ENCODE results near the gene ATXN2. TPM values are rescaled to one million over a fixed set of nuclear protein-coding genes. Genes with fewer than 3 reads are reported as not detected.
"Not testable (repeated sequence)": the region's sequence is repeated elsewhere in the genome, so short reads cannot be mapped to it uniquely, and the experiment has no call there.

Gene ATXN2
- total RNA-seq, 1 donor from 2014 or later = 71.0 TPM

DNA sequence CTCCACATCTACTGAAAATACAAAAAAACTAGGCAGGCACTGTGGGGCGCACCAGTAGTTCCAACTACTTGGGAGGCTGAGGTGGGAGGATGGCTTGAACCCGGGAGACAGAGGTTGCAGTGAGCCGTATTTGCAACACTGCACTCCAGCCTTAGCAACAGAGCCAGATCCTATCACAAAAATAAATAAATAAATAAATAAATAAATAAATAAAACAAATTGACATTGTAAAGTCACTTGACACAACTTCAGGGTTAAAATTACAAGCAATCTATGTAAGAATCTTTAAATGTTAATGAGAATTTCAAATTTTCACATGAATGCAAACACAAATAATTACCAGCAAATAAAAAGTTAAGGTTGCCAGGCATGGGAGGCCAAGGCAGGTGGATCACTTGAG lies 11.1 kb downstream of the ATXN2 start:
- Mint-ChIP-seq H3K4me1 (no peaks in the 10 kb centered on the region), H3K36me3 (ENCODE audit: low read depth) (no peaks in the 10 kb centered on the region), H3K9me3 (no peaks in the 10 kb centered on the region), H3K27ac (ENCODE audit: unreplicated experiment) (no peak overlapping the region), H3K4me3 (no peak overlapping the region), H3K27me3 (ENCODE audit: low read depth) (no peaks in the 10 kb centered on the region)
- TF ChIP-seq, protein P1, sequence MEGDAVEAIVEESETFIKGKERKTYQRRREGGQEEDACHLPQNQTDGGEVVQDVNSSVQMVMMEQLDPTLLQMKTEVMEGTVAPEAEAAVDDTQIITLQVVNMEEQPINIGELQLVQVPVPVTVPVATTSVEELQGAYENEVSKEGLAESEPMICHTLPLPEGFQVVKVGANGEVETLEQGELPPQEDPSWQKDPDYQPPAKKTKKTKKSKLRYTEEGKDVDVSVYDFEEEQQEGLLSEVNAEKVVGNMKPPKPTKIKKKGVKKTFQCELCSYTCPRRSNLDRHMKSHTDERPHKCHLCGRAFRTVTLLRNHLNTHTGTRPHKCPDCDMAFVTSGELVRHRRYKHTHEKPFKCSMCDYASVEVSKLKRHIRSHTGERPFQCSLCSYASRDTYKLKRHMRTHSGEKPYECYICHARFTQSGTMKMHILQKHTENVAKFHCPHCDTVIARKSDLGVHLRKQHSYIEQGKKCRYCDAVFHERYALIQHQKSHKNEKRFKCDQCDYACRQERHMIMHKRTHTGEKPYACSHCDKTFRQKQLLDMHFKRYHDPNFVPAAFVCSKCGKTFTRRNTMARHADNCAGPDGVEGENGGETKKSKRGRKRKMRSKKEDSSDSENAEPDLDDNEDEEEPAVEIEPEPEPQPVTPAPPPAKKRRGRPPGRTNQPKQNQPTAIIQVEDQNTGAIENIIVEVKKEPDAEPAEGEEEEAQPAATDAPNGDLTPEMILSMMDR (conservative IDR thresholded peaks at IDR 0.05) = no peak
- DNase-seq (ENCODE audit: low read depth, low spot score) = no peak

DNA sequence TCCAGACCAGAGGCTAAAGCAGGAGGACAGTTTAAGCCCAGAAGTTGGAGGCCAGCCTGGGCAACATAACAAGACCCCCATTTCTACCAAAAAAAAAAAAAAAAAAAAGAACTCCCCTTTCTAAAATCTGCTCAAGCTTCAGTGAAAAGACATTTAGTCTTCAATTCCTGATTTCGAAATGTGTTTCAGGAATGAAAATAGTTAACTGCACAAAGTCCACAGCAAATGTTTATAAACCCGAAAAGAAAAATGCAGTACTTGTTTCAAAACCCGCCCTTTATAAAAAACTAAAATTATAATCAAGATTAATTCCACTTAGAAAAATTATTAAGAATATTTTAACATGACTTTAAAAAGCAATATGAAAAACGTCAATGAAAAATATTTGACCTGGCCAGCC lies 12.1 kb downstream of the ATXN2 start:
- Mint-ChIP-seq H3K4me3 (no peak overlapping the region), H3K4me1 (no peaks in the 10 kb centered on the region), H3K9me3 (no peaks in the 10 kb centered on the region), H3K36me3 (ENCODE audit: low read depth) (no peaks in the 10 kb centered on the region), H3K27ac (ENCODE audit: unreplicated experiment) (no peak overlapping the region), H3K27me3 (ENCODE audit: low read depth) (no peaks in the 10 kb centered on the region)
- no peak for DNase-seq (ENCODE audit: low read depth, low spot score)
- TF ChIP-seq, protein P1 (conservative IDR thresholded peaks at IDR 0.05) = no peak

DNA sequence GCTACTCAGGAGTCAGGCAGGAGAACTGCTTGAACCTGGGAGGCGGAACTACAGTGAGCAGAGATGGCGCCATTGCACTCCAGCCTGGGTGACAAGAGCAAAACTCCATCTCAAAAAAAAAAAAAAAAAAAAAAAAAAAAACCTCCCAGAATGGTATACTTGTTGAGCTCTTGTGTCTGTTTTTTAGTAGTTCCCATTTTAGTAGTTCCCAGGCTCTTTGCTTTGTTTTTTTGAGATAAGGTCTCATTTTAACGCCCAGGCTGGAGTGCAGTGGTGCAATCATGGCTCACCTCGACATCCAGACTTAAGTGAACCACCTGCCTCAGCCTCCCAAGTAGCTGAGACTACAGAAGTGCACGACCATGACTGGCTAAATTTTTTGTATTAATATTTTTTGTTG lies 13.4 kb downstream of the ATXN2 start:
- H3K27ac Mint-ChIP-seq (ENCODE audit: unreplicated experiment) = peak overlapping the region; percentile 19
- no peaks in the 10 kb centered on the region for H3K9me3 Mint-ChIP-seq
- H3K4me3 Mint-ChIP-seq = no peak overlapping the region
- TF ChIP-seq, protein P1 (conservative IDR thresholded peaks at IDR 0.05) = no peak
- no peak for DNase-seq (ENCODE audit: low read depth, low spot score)
- no peaks in the 10 kb centered on the region for H3K36me3 Mint-ChIP-seq (ENCODE audit: low read depth)
- no peaks in the 10 kb centered on the region for H3K27me3 Mint-ChIP-seq (ENCODE audit: low read depth)
- H3K4me1 Mint-ChIP-seq = peaks cover 3% of the 10 kb centered on the region

DNA sequence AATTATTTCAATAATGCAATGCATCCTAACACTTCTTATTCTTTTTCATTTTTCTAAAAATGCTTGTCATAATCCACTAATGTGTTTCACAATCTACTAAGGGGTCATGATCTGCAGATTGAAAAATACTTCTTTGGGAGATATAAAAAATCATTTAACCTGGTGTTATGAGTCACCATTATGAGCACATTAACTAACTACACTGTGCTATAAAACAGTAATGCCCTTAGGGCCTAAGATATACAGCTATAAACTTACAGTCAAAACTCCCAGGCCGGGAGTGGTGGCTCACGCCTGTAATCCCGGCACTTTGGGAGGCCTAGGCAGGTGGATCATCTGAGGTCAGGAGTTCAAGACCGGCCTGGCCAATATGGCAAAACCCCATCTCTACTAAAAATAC lies 14.2 kb downstream of the ATXN2 start:
- TF ChIP-seq, protein P1 (conservative IDR thresholded peaks at IDR 0.05) = no peak
- Mint-ChIP-seq H3K4me1 (peaks cover 3% of the 10 kb centered on the region), H3K4me3 (no peak overlapping the region), H3K27me3 (ENCODE audit: low read depth) (no peaks in the 10 kb centered on the region), H3K27ac (ENCODE audit: unreplicated experiment) (no peak overlapping the region), H3K36me3 (ENCODE audit: low read depth) (no peaks in the 10 kb centered on the region), H3K9me3 (no peaks in the 10 kb centered on the region)
- no peak for DNase-seq (ENCODE audit: low read depth, low spot score)

DNA sequence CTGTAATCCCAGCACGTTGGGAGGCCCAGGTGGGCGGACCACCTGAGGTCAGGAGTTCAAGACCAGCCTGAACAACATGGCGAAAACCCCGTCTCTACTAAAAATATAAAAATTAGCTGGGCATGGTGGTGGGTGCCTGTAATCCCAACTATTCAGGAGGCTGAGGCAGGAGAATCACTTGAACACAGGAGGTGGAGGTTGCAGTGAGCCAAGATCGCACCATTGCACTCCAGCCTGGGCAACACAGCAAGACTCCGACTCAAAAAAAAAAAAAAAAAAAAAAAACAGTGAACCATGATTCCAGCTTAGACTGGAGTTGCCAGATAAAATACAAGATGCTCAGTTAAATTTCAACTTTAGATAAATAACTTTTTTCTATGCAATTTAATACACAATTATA lies 15.6 kb downstream of the ATXN2 start:
- not testable (repeated sequence) for H3K4me3 Mint-ChIP-seq; H3K4me1 Mint-ChIP-seq; H3K27me3 Mint-ChIP-seq (ENCODE audit: low read depth); H3K36me3 Mint-ChIP-seq (ENCODE audit: low read depth); H3K27ac Mint-ChIP-seq (ENCODE audit: unreplicated experiment); H3K9me3 Mint-ChIP-seq; DNase-seq (ENCODE audit: low read depth, low spot score)

DNA sequence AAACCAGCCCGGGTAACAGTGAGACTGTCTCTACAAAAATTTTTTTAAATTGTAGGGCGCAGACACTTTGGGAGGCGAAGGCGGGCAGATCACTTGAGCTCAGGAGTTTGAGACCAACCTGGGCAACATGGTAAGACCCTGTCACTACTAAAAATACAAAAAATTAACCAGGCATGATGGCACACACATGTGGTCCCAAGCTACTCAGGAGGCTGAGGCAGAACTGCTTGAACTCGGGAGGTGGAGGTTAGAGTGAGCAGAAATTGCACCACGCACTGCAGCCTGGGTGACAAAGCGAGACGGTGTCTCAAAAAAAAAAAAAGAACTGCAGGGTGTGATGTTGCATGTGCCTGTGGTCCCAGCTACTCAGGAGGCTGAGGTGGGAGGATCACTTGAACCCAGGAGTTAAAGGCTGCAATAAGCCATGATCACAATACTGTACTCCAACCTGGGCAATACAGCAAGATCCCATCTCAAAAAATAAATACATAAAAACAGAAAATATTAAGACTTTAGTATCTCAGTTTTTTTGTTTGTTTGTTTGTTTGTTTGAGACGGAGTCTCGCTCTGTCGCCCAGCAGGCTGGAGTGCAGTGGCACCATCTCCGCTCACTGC lies 16.9 kb downstream of the ATXN2 start:
- peaks cover 9% of the 10 kb centered on the region for H3K4me1 Mint-ChIP-seq
- no peak overlapping the region for H3K27ac Mint-ChIP-seq (ENCODE audit: unreplicated experiment)
- no peaks in the 10 kb centered on the region for H3K36me3 Mint-ChIP-seq (ENCODE audit: low read depth)
- no peak overlapping the region for H3K4me3 Mint-ChIP-seq
- no peaks in the 10 kb centered on the region for H3K27me3 Mint-ChIP-seq (ENCODE audit: low read depth)
- H3K9me3 Mint-ChIP-seq = no peaks in the 10 kb centered on the region
- TF ChIP-seq, protein P1 (conservative IDR thresholded peaks at IDR 0.05) = no peak
- no peak for DNase-seq (ENCODE audit: low read depth, low spot score)

Measured in neural crest cell (in vitro differentiated cells).